Keratinocyte (primary cell): ENCODE measurements around the gene IFIH1. TPM values are rescaled to one million over a fixed set of nuclear protein-coding genes. Genes with fewer than 3 reads are reported as not detected.

Experiments
- DNase-seq: peaks from one replicate; pipeline ENCODE4 v3.0.0-alpha.2; 2011; ENCODE audit warnings: low read depth, missing footprints, low spot score
- FAIRE-seq: peaks from 2 replicates; lab custom pipeline; 2011; peaks lifted over from hg19 to GRCh38; lab: Jason Lieb, UNC
- H2AFZ ChIP-seq: 2 replicates; pipeline ENCODE4 v1.6.0; 2012; ENCODE audit warnings: low read length, control low read depth, inconsistent platforms; ENCODE audit not compliant: control insufficient read depth
- H3K27ac ChIP-seq: 2 replicates; pipeline ENCODE4 v1.5.1; 2011; ENCODE audit warnings: low read length; ENCODE audit not compliant: control insufficient read depth, insufficient read depth
- H3K27me3 ChIP-seq: 3 replicates; pipeline ENCODE4 v1.6.0; 2011; ENCODE audit warnings: low read length; ENCODE audit not compliant: control insufficient read depth, insufficient read depth; ENCODE audit errors: extremely low read depth
- H3K36me3 ChIP-seq, 2 experiments: 2 replicates in 1 of 2; 3 replicates in 1 of 2; pipeline ENCODE4 v1.5.1; 2011; ENCODE audit warnings: low read length in 2 of 2, mild to moderate bottlenecking in 1 of 2; ENCODE audit not compliant: control insufficient read depth in 2 of 2, insufficient read depth in 2 of 2; ENCODE audit errors: extremely low read depth in 1 of 2
- H3K4me1 ChIP-seq: 3 replicates; pipeline ENCODE4 v1.5.1; 2011; ENCODE audit warnings: low read length; ENCODE audit not compliant: control insufficient read depth, insufficient read depth; ENCODE audit errors: extremely low read depth
- H3K4me2 ChIP-seq: 3 replicates; pipeline ENCODE4 v1.6.0; 2011; ENCODE audit warnings: low read depth, low read length; ENCODE audit not compliant: control insufficient read depth, insufficient read depth; ENCODE audit errors: extremely low read depth
- H3K4me3 ChIP-seq, 3 experiments: fragments of 200-600 bp in 1 of 3; sonication (generic) in 1 of 3; 2 replicates in 2 of 3; 3 replicates in 1 of 3; pipeline ENCODE4 v1.5.1; 2011 to 2016; ENCODE audit warnings: low read length in 3 of 3, mild to moderate bottlenecking in 3 of 3, control low read depth in 2 of 3, inconsistent platforms in 1 of 3, low read depth in 1 of 3, mixed read lengths in 1 of 3, mixed run types in 1 of 3, moderate library complexity in 1 of 3; ENCODE audit not compliant: control insufficient read depth in 2 of 3, insufficient read depth in 2 of 3; ENCODE audit errors: extremely low read depth in 1 of 3
- H3K79me2 ChIP-seq: 2 replicates; pipeline ENCODE4 v1.6.0; 2012; ENCODE audit warnings: low read length; ENCODE audit not compliant: control insufficient read depth, insufficient read depth
- H3K9ac ChIP-seq: 3 replicates; pipeline ENCODE4 v1.6.0; 2011; ENCODE audit warnings: low read length; ENCODE audit not compliant: control insufficient read depth, insufficient read depth; ENCODE audit errors: extremely low read depth
- H3K9me1 ChIP-seq: 3 replicates; pipeline ENCODE4 v1.6.0; 2011; ENCODE audit warnings: low read length; ENCODE audit not compliant: control insufficient read depth, insufficient read depth; ENCODE audit errors: extremely low read depth
- H3K9me3 ChIP-seq: 2 replicates; pipeline ENCODE4 v1.5.1; 2012; ENCODE audit warnings: low read depth, low read length; ENCODE audit not compliant: control insufficient read depth
- H4K20me1 ChIP-seq: 3 replicates; pipeline ENCODE4 v1.6.0; 2011; ENCODE audit warnings: low read length; ENCODE audit not compliant: control insufficient read depth, insufficient read depth; ENCODE audit errors: extremely low read depth
- EZH2 ChIP-seq: IDR thresholded peaks from one replicate; pipeline ENCODE4 v1.6.1; 2012; ENCODE audit warnings: inconsistent platforms, mild to moderate bottlenecking, low read length, moderate library complexity
- dilution Hi-C: fragments of 300-500 bp; cut with MboI; formaldehyde crosslinking; loops from one replicate; pipeline ENCODE4 v1.7.0; 2020; ENCODE audit warnings: low sequenced_read_pairs; ENCODE audit not compliant: extremely low pct_ligation_motif_present
- polyA plus RNA-seq, 5 experiments: library from polyadenylated mRNA; depleted of rRNA in 3 of 5; stranded (reverse) in 3 of 5; stranded (forward) in 1 of 5; unstranded in 1 of 5; fragments of >200 nt; gene quantifications; 1 replicate in 1 of 5; 2 replicates in 3 of 5; 3 replicates in 1 of 5; pipeline versions ENCODE4 v1.2.1 to v1.2.3, GENCODE V29; 2011 to 2012; ENCODE audit warnings: missing spikeins in 2 of 5, low read depth in 1 of 5, low replicate concordance in 1 of 5
- TF ChIP-seq, protein P1 (sequence below), 3 experiments: IDR thresholded peaks in 1 of 3; conservative IDR thresholded peaks in 1 of 3; optimal IDR thresholded peaks in 1 of 3; 2 replicates in 2 of 3; 3 replicates in 1 of 3; pipeline versions ENCODE3 to v1.5.1; 2011; ENCODE audit warnings: low read length in 3 of 3, mild to moderate bottlenecking in 3 of 3, moderate library complexity in 2 of 3, control low read depth in 1 of 3, inconsistent platforms in 1 of 3; ENCODE audit not compliant: insufficient read depth in 2 of 3; ENCODE audit errors: extremely low read depth in 1 of 3

The IFIH1 gene
- polyA plus RNA-seq, 1 donor (not counting 4 experiments of a cell fraction or from before 2014, with no cell fraction given): 18.5 TPM

DNA sequence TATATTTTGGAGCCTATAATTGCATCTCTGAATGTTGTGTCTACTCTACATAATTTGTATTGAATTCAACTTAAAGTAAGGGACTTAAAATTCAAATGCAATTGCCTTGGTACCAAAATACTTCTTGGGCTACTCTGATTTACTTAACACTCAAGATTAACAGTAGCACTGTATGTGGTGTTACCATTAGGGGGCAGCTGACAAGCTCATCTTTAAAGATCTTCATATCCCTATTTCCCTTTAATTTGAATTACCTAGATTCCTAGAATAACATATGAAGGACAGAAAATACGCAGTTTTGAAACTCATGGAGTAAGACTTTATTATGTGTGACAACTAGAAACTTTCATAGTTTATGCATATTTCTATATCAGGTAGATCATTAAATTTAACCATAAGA is 37.8 kb downstream of the IFIH1 start:
- no peaks in the 10 kb centered on the region for H3K9me3 ChIP-seq
- peaks cover 2 to 10% of the 10 kb centered on the region in 2 experiments for H3K36me3 ChIP-seq
- H3K79me2 ChIP-seq: no peaks in the 10 kb centered on the region
- H3K4me3 ChIP-seq: no peak overlapping the region
- TF ChIP-seq EZH2: no peak
- TF ChIP-seq, protein P1, sequence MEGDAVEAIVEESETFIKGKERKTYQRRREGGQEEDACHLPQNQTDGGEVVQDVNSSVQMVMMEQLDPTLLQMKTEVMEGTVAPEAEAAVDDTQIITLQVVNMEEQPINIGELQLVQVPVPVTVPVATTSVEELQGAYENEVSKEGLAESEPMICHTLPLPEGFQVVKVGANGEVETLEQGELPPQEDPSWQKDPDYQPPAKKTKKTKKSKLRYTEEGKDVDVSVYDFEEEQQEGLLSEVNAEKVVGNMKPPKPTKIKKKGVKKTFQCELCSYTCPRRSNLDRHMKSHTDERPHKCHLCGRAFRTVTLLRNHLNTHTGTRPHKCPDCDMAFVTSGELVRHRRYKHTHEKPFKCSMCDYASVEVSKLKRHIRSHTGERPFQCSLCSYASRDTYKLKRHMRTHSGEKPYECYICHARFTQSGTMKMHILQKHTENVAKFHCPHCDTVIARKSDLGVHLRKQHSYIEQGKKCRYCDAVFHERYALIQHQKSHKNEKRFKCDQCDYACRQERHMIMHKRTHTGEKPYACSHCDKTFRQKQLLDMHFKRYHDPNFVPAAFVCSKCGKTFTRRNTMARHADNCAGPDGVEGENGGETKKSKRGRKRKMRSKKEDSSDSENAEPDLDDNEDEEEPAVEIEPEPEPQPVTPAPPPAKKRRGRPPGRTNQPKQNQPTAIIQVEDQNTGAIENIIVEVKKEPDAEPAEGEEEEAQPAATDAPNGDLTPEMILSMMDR (optimal IDR thresholded peaks at IDR 0.05 in 1 of 3, IDR thresholded peaks at IDR 0.05 in 1 of 3, conservative IDR thresholded peaks at IDR 0.05 in 1 of 3; ENCODE audit: extremely low read depth in 1 of 3, insufficient read depth in 2 of 3, low read length in 3 of 3): no peak
- DNase-seq: no peak
- no peak for FAIRE-seq
- no peaks in the 10 kb centered on the region for H3K27me3 ChIP-seq
- H4K20me1 ChIP-seq: no peaks in the 10 kb centered on the region
- no peak overlapping the region for H3K27ac ChIP-seq
- no peaks in the 10 kb centered on the region for H3K4me1 ChIP-seq
- H3K9ac ChIP-seq: no peak overlapping the region
- H3K4me2 ChIP-seq: no peak overlapping the region
- no peak overlapping the region for H2AFZ ChIP-seq
- dilution Hi-C loops: no loop called here
- H3K9me1 ChIP-seq: no peaks in the 10 kb centered on the region

DNA sequence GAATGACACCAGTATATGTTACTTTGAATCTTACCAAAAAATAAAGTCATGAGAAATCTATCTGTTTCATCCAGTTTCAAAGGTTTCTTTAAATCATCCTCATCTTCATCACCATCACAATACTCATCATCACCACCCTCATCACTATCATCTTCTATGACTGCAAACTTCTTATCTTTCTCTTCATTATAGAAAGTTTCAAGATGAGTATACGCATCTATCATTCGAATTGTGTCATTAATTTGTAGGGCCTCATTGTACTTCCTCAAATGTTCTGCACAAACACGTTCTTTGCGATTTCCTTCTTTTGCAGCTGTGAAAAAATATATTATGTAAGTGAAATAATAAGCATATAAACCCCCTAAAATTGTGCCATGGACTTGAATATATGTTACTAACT is 41.1 kb downstream of the IFIH1 start:
- FAIRE-seq: no peak

More for the DNA sequence above, 41.1 kb downstream of the IFIH1 start:
- DNase-seq: no peak
- Histone ChIP-seq H3K79me2 (no peaks in the 10 kb centered on the region), H3K9me3 (no peaks in the 10 kb centered on the region), H2AFZ (no peak overlapping the region), H3K9me1 (no peaks in the 10 kb centered on the region), H3K36me3 (peaks cover 2 to 8% of the 10 kb centered on the region in 2 experiments), H3K9ac (no peak overlapping the region), H3K4me2 (no peak overlapping the region), H3K4me1 (no peaks in the 10 kb centered on the region), H3K27ac (no peak overlapping the region), H4K20me1 (no peaks in the 10 kb centered on the region), H3K4me3 (no peak overlapping the region), H3K27me3 (no peaks in the 10 kb centered on the region)
- dilution Hi-C loops: no loop called here
- no peak for TF ChIP-seq EZH2
- TF ChIP-seq, protein P1 (optimal IDR thresholded peaks at IDR 0.05 in 1 of 3, IDR thresholded peaks at IDR 0.05 in 1 of 3, conservative IDR thresholded peaks at IDR 0.05 in 1 of 3; ENCODE audit: extremely low read depth in 1 of 3, insufficient read depth in 2 of 3, low read length in 3 of 3): no peak
